ENCODE measurements around the gene RNF10. TPM values are rescaled to one million over a fixed set of nuclear protein-coding genes. Genes with fewer than 3 reads are reported as not detected.

Gene RNF10
- total RNA-seq, 1 experiment from 2014 or later: 79.7 TPM

GRCh38 chr12:120536064-120536791, 2.1 kb downstream of the RNF10 start:
- Histone ChIP-seq H3K36me3 (ENCODE audit: low read depth, low read length) (peaks cover 6% of the 10 kb centered on the region; the same call in 1 of the 2 replicates), H3K9me3 (ENCODE audit: low read length) (no peaks in the 10 kb centered on the region), H3K79me2 (ENCODE audit: low read length) (peaks cover 73% of the 10 kb centered on the region), H2AFZ (ENCODE audit: low read length) (no peak overlapping the region), H3F3A (ENCODE audit: low read length, unreplicated experiment) (peaks cover 18% of the 10 kb centered on the region), H3K9me2 (replicated peaks; ENCODE audit: low read length) (no peaks in the 10 kb centered on the region), H4K20me1 (ENCODE audit: low read length) (peaks cover 51% of the 10 kb centered on the region), H3K27ac (ENCODE audit: low read length) (peak overlapping the region; percentile 70; the same call in 1 of the 2 replicates), H3K9ac (ENCODE audit: low read length) (peak overlapping the region; percentile 92), H3K4me2 (ENCODE audit: low read length) (peak overlapping the region; percentile 90), H3K4me3 (ENCODE audit: low read length) (peak overlapping the region; percentile 92), H3K4me1 (ENCODE audit: insufficient read depth, low read length) (peaks cover 44% of the 10 kb centered on the region), H3K27me3 (ENCODE audit: low read length) (no peaks in the 10 kb centered on the region)
- no TSS peak for BruUV-seq (replicated peaks)
- intact Hi-C loops (cut with micrococcal nuclease): loop anchor here (5.0 kb wide), 2 partner anchors 99 to 151 kb away; partner anchors contain the start of genes COX6A1 and MLEC
- CTCF ChIA-PET: interaction anchor here (0.5 kb wide), 1 partner anchor 9 kb away, joined by 3 read pairs; no protein-coding TSS in a partner anchor
- DNase-seq: peak; percentile 72
- peak; percentile 16 for ATAC-seq
- POLR2A ChIA-PET (ENCODE audit: unreplicated experiment): interaction anchor here (0.6 to 0.7 kb wide), 2 partner anchors 36 to 45 kb away, joined by 3 read pairs; partner anchors contain the start of gene POP5
- TF ChIP-seq, protein P1, sequence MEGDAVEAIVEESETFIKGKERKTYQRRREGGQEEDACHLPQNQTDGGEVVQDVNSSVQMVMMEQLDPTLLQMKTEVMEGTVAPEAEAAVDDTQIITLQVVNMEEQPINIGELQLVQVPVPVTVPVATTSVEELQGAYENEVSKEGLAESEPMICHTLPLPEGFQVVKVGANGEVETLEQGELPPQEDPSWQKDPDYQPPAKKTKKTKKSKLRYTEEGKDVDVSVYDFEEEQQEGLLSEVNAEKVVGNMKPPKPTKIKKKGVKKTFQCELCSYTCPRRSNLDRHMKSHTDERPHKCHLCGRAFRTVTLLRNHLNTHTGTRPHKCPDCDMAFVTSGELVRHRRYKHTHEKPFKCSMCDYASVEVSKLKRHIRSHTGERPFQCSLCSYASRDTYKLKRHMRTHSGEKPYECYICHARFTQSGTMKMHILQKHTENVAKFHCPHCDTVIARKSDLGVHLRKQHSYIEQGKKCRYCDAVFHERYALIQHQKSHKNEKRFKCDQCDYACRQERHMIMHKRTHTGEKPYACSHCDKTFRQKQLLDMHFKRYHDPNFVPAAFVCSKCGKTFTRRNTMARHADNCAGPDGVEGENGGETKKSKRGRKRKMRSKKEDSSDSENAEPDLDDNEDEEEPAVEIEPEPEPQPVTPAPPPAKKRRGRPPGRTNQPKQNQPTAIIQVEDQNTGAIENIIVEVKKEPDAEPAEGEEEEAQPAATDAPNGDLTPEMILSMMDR (conservative IDR thresholded peaks at IDR 0.05; ENCODE audit: low read depth, low read length): no peak
- TF ChIP-seq EZH2 (IDR thresholded peaks at IDR 0.05; ENCODE audit: low read length, unreplicated experiment) (no peak), EZH2phosphoT487 (IDR thresholded peaks at IDR 0.05; ENCODE audit: borderline replicate concordance, low read length) (no peak)

DNA sequence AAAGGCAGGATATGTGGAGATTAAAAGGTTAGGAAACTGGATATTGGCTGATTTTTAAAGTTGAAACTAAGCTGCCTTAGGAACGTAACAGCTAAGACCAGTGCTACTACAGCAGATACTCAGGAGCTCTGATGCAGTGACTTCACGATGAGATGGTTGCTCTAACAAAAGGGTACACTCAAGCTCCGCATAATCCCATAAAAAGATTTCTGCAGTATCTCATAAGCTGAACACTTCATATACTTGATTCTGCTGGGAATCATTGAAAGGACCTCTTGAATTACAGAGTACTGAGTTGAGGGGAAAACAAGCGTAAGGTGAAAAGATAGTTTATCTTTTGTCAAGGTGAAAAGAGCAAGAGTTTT, 3.7 kb downstream of the RNF10 start:
- ChIA-PET POLR2A (ENCODE audit: unreplicated experiment) (interaction anchor here (0.6 to 1.6 kb wide), 4 partner anchors 8 to 274 kb away, joined by 3 to 4 read pairs (median 4); no protein-coding TSS in a partner anchor), CTCF (interaction anchor here (0.6 to 0.7 kb wide), 3 partner anchors 67 to 1467 kb away, joined by 3 to 4 read pairs (median 3); no protein-coding TSS in a partner anchor)
- peaks cover 60% of the 10 kb centered on the region for H4K20me1 ChIP-seq (ENCODE audit: low read length)
- H2AFZ ChIP-seq (ENCODE audit: low read length): no peak overlapping the region
- no TSS peak for BruUV-seq (replicated peaks)
- H3K27ac ChIP-seq (ENCODE audit: low read length): peak overlapping the region; percentile 62
- no peak for ATAC-seq
- no peaks in the 10 kb centered on the region for H3K27me3 ChIP-seq (ENCODE audit: low read length)
- peaks cover 89% of the 10 kb centered on the region for H3K79me2 ChIP-seq (ENCODE audit: low read length)
- peak overlapping the region; percentile 92 for H3K4me3 ChIP-seq (ENCODE audit: low read length)
- DNase-seq: no peak
- peaks cover 44% of the 10 kb centered on the region for H3K4me1 ChIP-seq (ENCODE audit: insufficient read depth, low read length)
- peaks cover 6% of the 10 kb centered on the region; the same call in 1 of the 2 replicates for H3K36me3 ChIP-seq (ENCODE audit: low read depth, low read length)
- H3K9ac ChIP-seq (ENCODE audit: low read length): peak overlapping the region; percentile 92; the same call in 1 of the 2 replicates
- TF ChIP-seq, protein P1 (conservative IDR thresholded peaks at IDR 0.05; ENCODE audit: low read depth, low read length): no peak
- TF ChIP-seq EZH2 (IDR thresholded peaks at IDR 0.05; ENCODE audit: low read length, unreplicated experiment) (no peak), EZH2phosphoT487 (IDR thresholded peaks at IDR 0.05; ENCODE audit: borderline replicate concordance, low read length) (no peak)
- H3F3A ChIP-seq (ENCODE audit: low read length, unreplicated experiment): peaks cover 18% of the 10 kb centered on the region
- intact Hi-C loops (cut with micrococcal nuclease): loop anchor here (1.0 to 5.0 kb wide), 3 partner anchors 8 to 149 kb away; partner anchors contain the start of genes COX6A1 and MLEC
- peak overlapping the region; percentile 90 for H3K4me2 ChIP-seq (ENCODE audit: low read length)
- no peaks in the 10 kb centered on the region for H3K9me3 ChIP-seq (ENCODE audit: low read length)
- no peaks in the 10 kb centered on the region for H3K9me2 ChIP-seq (replicated peaks; ENCODE audit: low read length)
